GM23248 (cell line): ENCODE results near the gene CEP131. TPM values are rescaled to one million over a fixed set of nuclear protein-coding genes. Genes with fewer than 3 reads are reported as not detected.

Experiments
- DNase-seq: peaks from one replicate; pipeline ENCODE4 v3.0.0-alpha.2; 2015
- H2AFZ ChIP-seq: fragments of 200-600 bp; sonication (generic); 2 replicates; pipeline ENCODE4 v1.6.1; 2016; ENCODE audit warnings: antibody characterized with exemption
- H3F3A ChIP-seq: fragments of 200-600 bp; sonication (generic); 2 replicates; pipeline ENCODE4 v1.6.1; 2016; ENCODE audit warnings: mild to moderate bottlenecking, antibody characterized with exemption, mixed run types; ENCODE audit not compliant: insufficient read depth
- H3K27ac ChIP-seq: fragments of 200-600 bp; sonication (generic); 2 replicates; pipeline ENCODE4 v1.5.1; 2016; ENCODE audit warnings: mild to moderate bottlenecking
- H3K27me3 ChIP-seq: fragments of 200-600 bp; sonication (generic); replicated peaks from 2 replicates; pipeline ENCODE4 v1.6.1; 2016; ENCODE audit warnings: mild to moderate bottlenecking; ENCODE audit not compliant: insufficient read depth
- H3K36me3 ChIP-seq: fragments of 200-600 bp; sonication (generic); 2 replicates; pipeline ENCODE4 v1.6.1; 2016; ENCODE audit warnings: low read depth, mild to moderate bottlenecking
- H3K4me1 ChIP-seq: fragments of 200-600 bp; sonication (generic); 2 replicates; pipeline ENCODE4 v1.6.1; 2016; ENCODE audit warnings: mild to moderate bottlenecking; ENCODE audit not compliant: insufficient read depth
- H3K4me2 ChIP-seq: fragments of 200-600 bp; sonication (generic); one replicate; pipeline ENCODE4 v1.6.1; 2016; ENCODE audit warnings: mild to moderate bottlenecking; ENCODE audit not compliant: unreplicated experiment
- H3K4me3 ChIP-seq: fragments of 200-600 bp; sonication (generic); 2 replicates; pipeline ENCODE4 v1.5.1; 2016; ENCODE audit warnings: mild to moderate bottlenecking
- H3K79me2 ChIP-seq: fragments of 200-600 bp; sonication (generic); 2 replicates; pipeline ENCODE4 v1.6.1; 2016; ENCODE audit warnings: mild to moderate bottlenecking; ENCODE audit not compliant: insufficient read depth
- H3K9ac ChIP-seq: fragments of 200-600 bp; sonication (generic); 2 replicates; pipeline ENCODE4 v1.6.1; 2016; ENCODE audit warnings: mild to moderate bottlenecking
- H3K9me2 ChIP-seq: fragments of 200-600 bp; sonication (generic); 2 replicates; pipeline ENCODE4 v1.6.1; 2016; ENCODE audit warnings: mixed run types, mild to moderate bottlenecking, moderate library complexity; ENCODE audit not compliant: insufficient read depth
- H3K9me3 ChIP-seq: fragments of 200-600 bp; sonication (generic); one replicate; pipeline ENCODE4 v1.6.1; 2017; ENCODE audit warnings: low read depth
- H4K20me1 ChIP-seq: fragments of 200-600 bp; sonication (generic); 2 replicates; pipeline ENCODE4 v1.6.0; 2016; ENCODE audit not compliant: insufficient read depth
- EZH2 ChIP-seq: fragments of 200-600 bp; sonication (generic); IDR thresholded peaks from 2 replicates; pipeline ENCODE4 v1.6.1; 2018; ENCODE audit warnings: antibody characterized with exemption, mild to moderate bottlenecking; ENCODE audit not compliant: insufficient read depth, poor library complexity, severe bottlenecking
- EZH2phosphoT487 ChIP-seq: fragments of 200-600 bp; sonication (generic); IDR thresholded peaks from 2 replicates; pipeline ENCODE4 v1.6.1; 2018; ENCODE audit warnings: antibody characterized with exemption, moderate library complexity, mild to moderate bottlenecking, low read depth; ENCODE audit not compliant: insufficient read depth
- WGBS, 2 experiments: methylation state at CpG; one replicate each; pipeline ENCODE4 v1.1.6; 2015 to 2017; ENCODE audit warnings: low lambda C conversion rate in 2 of 2, low coverage in 1 of 2; ENCODE audit errors: missing lambda C conversion rate in 2 of 2; 5-methylcytosine and 5-hydroxymethylcytosine counted together
- in situ Hi-C: fragments of 300-500 bp; cut with MboI; formaldehyde crosslinking; loops from 2 replicates; pipeline ENCODE4 v1.15.0; 2020
- polyA plus RNA-seq: library from polyadenylated mRNA; unstranded; fragments of >200 nt; fragmentation: Nextera tagmentation; extraction: Ambion mirVana; gene quantifications from 2 replicates; pipeline ENCODE4 v1.2.1, GENCODE V29; 2016
- total RNA-seq: library from RNA; depleted of rRNA; stranded (reverse); fragments of >200 nt; shearing (Covaris generic); gene quantifications from 2 replicates; pipeline ENCODE4 v1.2.3, GENCODE V29; 2014

CEP131 gene
- total and polyA plus RNA-seq, 2 experiments from 2014 or later, result 5.6 to 8.0 TPM

DNA sequence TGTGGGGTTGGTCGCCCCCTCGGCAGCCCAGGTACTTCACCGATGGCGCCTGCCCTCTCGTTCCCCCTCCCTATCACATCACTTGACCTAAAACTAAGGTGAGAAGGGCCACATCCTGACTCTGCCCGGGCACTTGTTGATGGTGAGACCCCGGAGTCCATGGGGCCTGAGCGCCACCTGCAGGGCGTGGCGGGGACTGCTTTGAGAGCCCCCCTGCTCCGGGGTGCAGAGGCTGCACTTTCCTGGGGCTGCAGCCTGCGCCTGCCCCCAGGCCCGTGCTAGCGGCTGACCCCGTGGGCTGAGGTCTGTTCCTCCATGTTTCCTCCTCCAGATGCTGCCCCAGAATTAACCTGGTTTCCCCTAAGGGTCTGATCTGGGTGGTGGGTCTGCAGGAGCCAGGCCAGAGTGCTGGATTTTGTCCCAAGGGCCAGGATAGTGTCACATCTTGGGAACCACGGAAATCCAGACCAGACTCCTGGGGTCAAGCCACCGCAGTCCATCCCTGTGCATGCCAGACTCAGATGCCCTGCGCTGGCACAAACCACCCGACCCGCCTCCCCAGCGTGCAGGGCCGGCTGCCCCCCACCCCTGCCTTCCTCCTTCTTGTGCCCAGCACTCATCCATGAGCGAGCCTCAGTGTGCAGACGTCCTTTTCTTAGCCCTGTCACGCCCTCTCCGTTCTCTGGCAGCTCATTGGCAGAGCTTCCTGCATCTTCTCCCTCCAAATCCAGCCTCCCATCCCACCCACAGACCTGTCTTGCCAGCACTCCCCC lies 19.1 kb upstream of the CEP131 start:
- peaks cover 48% of the 10 kb centered on the region for H3K79me2 ChIP-seq
- TF ChIP-seq EZH2phosphoT487, result no peak
- no peak for TF ChIP-seq EZH2
- in situ Hi-C loops, result no loop called here
- H3F3A ChIP-seq, result no peaks in the 10 kb centered on the region
- H4K20me1 ChIP-seq, result no peaks in the 10 kb centered on the region
- H3K9me3 ChIP-seq, result no peaks in the 10 kb centered on the region
- H3K9ac ChIP-seq, result no peak overlapping the region
- H3K4me3 ChIP-seq, result no peak overlapping the region
- DNase-seq, result peak; percentile 57
- peaks cover 7% of the 10 kb centered on the region for H3K4me1 ChIP-seq
- WGBS, 2 experiments, result 36% methylated on average over 18 to 21 of the region's 26 CpGs
- H3K27me3 ChIP-seq, result no peaks in the 10 kb centered on the region
- no peak overlapping the region for H2AFZ ChIP-seq
- peaks cover 4% of the 10 kb centered on the region; the same call in 1 of the 2 replicates for H3K36me3 ChIP-seq
- no peak overlapping the region for H3K27ac ChIP-seq
- no peaks in the 10 kb centered on the region for H3K9me2 ChIP-seq
- H3K4me2 ChIP-seq, result no peak overlapping the region

- Histone ChIP-seq H3K79me2 (peaks cover 52% of the 10 kb centered on the region), H2AFZ (no peak overlapping the region)
- in situ Hi-C loops, result no loop called here
Observed at GRCh38 chr17:81241203-81241602, 18.4 kb upstream of the CEP131 start.

GRCh38 chr17:81240761-81241160 lies 18.0 kb upstream of the CEP131 start:
- Histone ChIP-seq H3K79me2 (peaks cover 57% of the 10 kb centered on the region), H4K20me1 (no peaks in the 10 kb centered on the region), H3K36me3 (peaks cover 4% of the 10 kb centered on the region; the same call in 1 of the 2 replicates), H3K9me2 (no peaks in the 10 kb centered on the region), H3K27me3 (no peaks in the 10 kb centered on the region), H3K4me2 (peak overlapping the region; percentile 84), H2AFZ (no peak overlapping the region), H3K9me3 (no peaks in the 10 kb centered on the region), H3K4me3 (0 out of 2 replicates have a peak overlapping the region, but pooled peaks have one; percentile 91), H3K9ac (no peak overlapping the region), H3F3A (no peaks in the 10 kb centered on the region), H3K4me1 (peaks cover 7% of the 10 kb centered on the region), H3K27ac (no peak overlapping the region)
- TF ChIP-seq EZH2 (no peak), EZH2phosphoT487 (no peak)
- in situ Hi-C loops, result no loop called here
- DNase-seq, result no peak
- WGBS, 2 experiments, result 66 to 70% methylated on average over 8 of the region's 8 CpGs

More at GRCh38 chr17:81241203-81241602, 18.4 kb upstream of the CEP131 start:
- H3K4me1 ChIP-seq, result peaks cover 7% of the 10 kb centered on the region
- H3K36me3 ChIP-seq, result peaks cover 4% of the 10 kb centered on the region; the same call in 1 of the 2 replicates
- no peak overlapping the region for H3K4me3 ChIP-seq
- no peak for TF ChIP-seq EZH2phosphoT487
- no peak for TF ChIP-seq EZH2
- H3F3A ChIP-seq, result no peaks in the 10 kb centered on the region
- no peaks in the 10 kb centered on the region for H3K9me2 ChIP-seq
- no peaks in the 10 kb centered on the region for H3K9me3 ChIP-seq
- H3K27me3 ChIP-seq, result no peaks in the 10 kb centered on the region
- no peak overlapping the region for H3K9ac ChIP-seq
- H4K20me1 ChIP-seq, result no peaks in the 10 kb centered on the region
- DNase-seq, result no peak
- no peak overlapping the region for H3K4me2 ChIP-seq
- H3K27ac ChIP-seq, result no peak overlapping the region
- 78% methylated on average over 10 of the region's 10 CpGs for WGBS, 2 experiments

- DNase-seq, result peak; percentile 68
- TF ChIP-seq EZH2 (no peak), EZH2phosphoT487 (no peak)
- H3K27ac ChIP-seq, result peak overlapping the region; percentile 56
- peaks cover 60% of the 10 kb centered on the region for H3K79me2 ChIP-seq
- WGBS, 2 experiments, result 15 to 19% methylated on average over 36 to 37 of the region's 37 CpGs
- peak overlapping the region; percentile 87 for H3K9ac ChIP-seq
- in situ Hi-C loops, result no loop called here
- no peaks in the 10 kb centered on the region for H3K9me3 ChIP-seq
- peaks cover 4% of the 10 kb centered on the region; the same call in 1 of the 2 replicates for H3K36me3 ChIP-seq
- peak overlapping the region; percentile 91 for H3K4me3 ChIP-seq
- H2AFZ ChIP-seq, result peak overlapping the region; percentile 49
- peak overlapping the region; percentile 84 for H3K4me2 ChIP-seq
- no peaks in the 10 kb centered on the region for H3K9me2 ChIP-seq
- no peaks in the 10 kb centered on the region for H3K27me3 ChIP-seq
- H4K20me1 ChIP-seq, result no peaks in the 10 kb centered on the region
- H3F3A ChIP-seq, result no peaks in the 10 kb centered on the region
- H3K4me1 ChIP-seq, result peaks cover 7% of the 10 kb centered on the region
Observed at GRCh38 chr17:81239714-81240555, 17.2 kb upstream of the CEP131 start.
